ENCODE measurements around the gene PDCD4. TPM values are rescaled to one million over a fixed set of nuclear protein-coding genes. Genes with fewer than 3 reads are reported as not detected.

PDCD4 gene
- total RNA-seq, 4 donors from 2014 or later = 98.3 to 724 (median 511) TPM

GRCh38 chr10:110828525-110828924, 43.2 kb upstream of the PDCD4 start:
- intact Hi-C loops (cut with DNase I; ENCODE audit: low total_unique reads) = loop anchor here (10.0 kb wide), 1 partner anchor 46 kb away; the partner anchor contains the start of gene PDCD4
- 60 to 73% methylated on average over 1 to 2 of the region's 2 CpGs for WGBS, 2 donors (ENCODE audit: low coverage in 1 of 2)
- peaks cover 11 to 46% (median 21%) of the 10 kb centered on the region in 4 donors for H3K4me1 ChIP-seq

DNA sequence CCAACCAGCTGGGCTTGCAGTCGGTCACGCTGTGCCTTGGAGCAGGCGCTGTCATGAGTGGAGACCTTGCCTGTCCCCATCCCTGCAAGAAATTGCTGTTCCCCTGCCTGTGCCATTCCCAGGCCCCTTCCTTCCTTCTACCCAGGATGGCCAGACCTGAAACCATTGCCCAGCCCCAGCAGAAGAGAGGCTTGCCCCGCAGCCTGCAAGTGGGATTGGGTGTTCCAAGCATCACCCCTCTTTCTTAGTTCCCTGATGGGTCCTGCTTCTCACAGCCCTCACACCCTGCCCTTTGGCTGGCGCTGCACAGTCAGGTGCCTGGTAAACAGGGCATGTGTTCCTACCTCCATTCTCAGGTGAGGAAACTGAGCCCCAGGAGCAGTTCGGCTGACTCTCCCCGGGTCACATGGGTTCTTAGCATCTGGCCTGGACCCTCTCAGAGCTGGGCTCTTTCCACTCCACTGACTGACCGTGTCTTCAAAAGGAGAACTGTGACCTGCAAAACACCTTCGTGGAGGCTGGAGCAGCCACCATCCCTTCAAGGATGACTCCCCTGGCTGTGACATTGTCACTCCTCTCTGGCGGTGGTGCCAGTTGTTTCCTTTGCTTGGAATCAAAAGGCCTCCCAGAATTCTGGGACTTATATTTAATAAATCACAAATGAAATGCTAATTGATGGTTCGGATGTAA, 41.9 kb upstream of the PDCD4 start:
- in situ Hi-C loops (cut with MboI; ENCODE audit: low pct_ligation_motif_present in 1 of 4, low pct_unique_long_range_greater_than_20kb in 1 of 4, low sequenced_read_pairs in 3 of 4) (no loop called here), intact Hi-C loops (cut with DNase I; ENCODE audit: low total_unique reads) (loop anchor here (10.0 kb wide), 1 partner anchor 45 kb away; the partner anchor contains the start of gene PDCD4)
- peaks cover 11 to 43% (median 17%) of the 10 kb centered on the region in 4 donors for H3K4me1 ChIP-seq
- peak overlapping the region; percentile 25 to 87 (median 80) for H3K27ac ChIP-seq
- no peaks in the 10 kb centered on the region for H3K27me3 ChIP-seq
- no peaks in the 10 kb centered on the region for H3K9me3 ChIP-seq
- TF ChIP-seq EP300 (IDR thresholded peaks at IDR 0.05; ENCODE audit: low read depth) (no peak), POLR2A (IDR thresholded peaks at IDR 0.05) (no peak), POLR2AphosphoS5 (IDR thresholded peaks at IDR 0.05) (no peak)
- TF ChIP-seq, protein P1, sequence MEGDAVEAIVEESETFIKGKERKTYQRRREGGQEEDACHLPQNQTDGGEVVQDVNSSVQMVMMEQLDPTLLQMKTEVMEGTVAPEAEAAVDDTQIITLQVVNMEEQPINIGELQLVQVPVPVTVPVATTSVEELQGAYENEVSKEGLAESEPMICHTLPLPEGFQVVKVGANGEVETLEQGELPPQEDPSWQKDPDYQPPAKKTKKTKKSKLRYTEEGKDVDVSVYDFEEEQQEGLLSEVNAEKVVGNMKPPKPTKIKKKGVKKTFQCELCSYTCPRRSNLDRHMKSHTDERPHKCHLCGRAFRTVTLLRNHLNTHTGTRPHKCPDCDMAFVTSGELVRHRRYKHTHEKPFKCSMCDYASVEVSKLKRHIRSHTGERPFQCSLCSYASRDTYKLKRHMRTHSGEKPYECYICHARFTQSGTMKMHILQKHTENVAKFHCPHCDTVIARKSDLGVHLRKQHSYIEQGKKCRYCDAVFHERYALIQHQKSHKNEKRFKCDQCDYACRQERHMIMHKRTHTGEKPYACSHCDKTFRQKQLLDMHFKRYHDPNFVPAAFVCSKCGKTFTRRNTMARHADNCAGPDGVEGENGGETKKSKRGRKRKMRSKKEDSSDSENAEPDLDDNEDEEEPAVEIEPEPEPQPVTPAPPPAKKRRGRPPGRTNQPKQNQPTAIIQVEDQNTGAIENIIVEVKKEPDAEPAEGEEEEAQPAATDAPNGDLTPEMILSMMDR (IDR thresholded peaks at IDR 0.05) = no peak
- WGBS, 2 donors (ENCODE audit: low coverage in 1 of 2) = 85 to 90% methylated on average over 4 to 11 of the region's 11 CpGs
- H3K4me3 ChIP-seq = no peak overlapping the region
- H3K36me3 ChIP-seq = no peaks in the 10 kb centered on the region
- DNase-seq = no peak

More at GRCh38 chr10:110828525-110828924, 43.2 kb upstream of the PDCD4 start:
- TF ChIP-seq EP300 (IDR thresholded peaks at IDR 0.05; ENCODE audit: low read depth) (no peak), POLR2AphosphoS5 (IDR thresholded peaks at IDR 0.05) (no peak), POLR2A (IDR thresholded peaks at IDR 0.05) (no peak)
- TF ChIP-seq, protein P1 (IDR thresholded peaks at IDR 0.05) = no peak
- Histone ChIP-seq H3K27ac (peak overlapping the region; percentile 25 to 87 (median 80)), H3K4me3 (no peak overlapping the region), H3K27me3 (no peaks in the 10 kb centered on the region), H3K36me3 (no peaks in the 10 kb centered on the region), H3K9me3 (no peaks in the 10 kb centered on the region)
- no peak for DNase-seq
- in situ Hi-C loops (cut with MboI; ENCODE audit: low pct_ligation_motif_present in 1 of 4, low pct_unique_long_range_greater_than_20kb in 1 of 4, low sequenced_read_pairs in 3 of 4) = no loop called here

GRCh38 chr10:110833234-110833940, 38.3 kb upstream of the PDCD4 start:
- Histone ChIP-seq H3K36me3 (no peaks in the 10 kb centered on the region), H3K4me3 (no peak overlapping the region), H3K9me3 (no peaks in the 10 kb centered on the region), H3K4me1 (peaks cover 31 to 54% (median 38%) of the 10 kb centered on the region in 4 donors), H3K27ac (no peak overlapping the region), H3K27me3 (no peaks in the 10 kb centered on the region)
- WGBS, 2 donors (ENCODE audit: low coverage in 1 of 2) = 83 to 89% methylated on average over 2 to 13 of the region's 13 CpGs
- intact Hi-C loops (cut with DNase I; ENCODE audit: low total_unique reads) (no loop called here), in situ Hi-C loops (cut with MboI; ENCODE audit: low pct_ligation_motif_present in 1 of 4, low pct_unique_long_range_greater_than_20kb in 1 of 4, low sequenced_read_pairs in 3 of 4) (no loop called here)
- TF ChIP-seq, protein P1 (IDR thresholded peaks at IDR 0.05) = no peak
- TF ChIP-seq POLR2A (IDR thresholded peaks at IDR 0.05) = no peak
- no peak for TF ChIP-seq EP300 (IDR thresholded peaks at IDR 0.05; ENCODE audit: low read depth)
- TF ChIP-seq POLR2AphosphoS5 (IDR thresholded peaks at IDR 0.05) = no peak
- DNase-seq = no peak

GRCh38 chr10:110833941-110834628, 37.6 kb upstream of the PDCD4 start:
- Histone ChIP-seq H3K27me3 (no peaks in the 10 kb centered on the region), H3K36me3 (no peaks in the 10 kb centered on the region), H3K4me1 (peaks cover 32 to 55% (median 42%) of the 10 kb centered on the region in 4 donors), H3K27ac (peak overlapping the region; percentile 80 to 91 (median 90)), H3K4me3 (no peak overlapping the region), H3K9me3 (no peaks in the 10 kb centered on the region)
- intact Hi-C loops (cut with DNase I; ENCODE audit: low total_unique reads) = no loop called here
- TF ChIP-seq EP300 (IDR thresholded peaks at IDR 0.05; ENCODE audit: low read depth) = no peak
- TF ChIP-seq, protein P1 (IDR thresholded peaks at IDR 0.05) = no peak
- no peak for TF ChIP-seq POLR2AphosphoS5 (IDR thresholded peaks at IDR 0.05)
- no peak for TF ChIP-seq POLR2A (IDR thresholded peaks at IDR 0.05)
- 78 to 95% methylated on average over 6 to 14 of the region's 14 CpGs for WGBS, 2 donors (ENCODE audit: low coverage in 1 of 2)
- no peak for DNase-seq
- in situ Hi-C loops (cut with MboI; ENCODE audit: low pct_ligation_motif_present in 1 of 4, low pct_unique_long_range_greater_than_20kb in 1 of 4, low sequenced_read_pairs in 3 of 4) = no loop called here

Measured in transverse colon (tissue), 4 donors.